RWPE1 (cell line): ENCODE results near the gene SCD.

Experiments used
- CTCF ChIA-PET: fragments of 350-600 bp; sonication (Branson Sonifier 250); formaldehyde crosslinking; extraction: SDS; loops from one replicate; lab custom pipeline; 2021; lab: Yijun Ruan, JAX
- POLR2A ChIA-PET: fragments of 400-600 bp; formaldehyde crosslinking; extraction: SDS; loops from one replicate; lab custom pipeline; 2020; ENCODE audit warnings: antibody characterized with exemption; ENCODE audit not compliant: low non-redundant PET; lab: Yijun Ruan, JAX
- DNase-seq: peaks from one replicate; pipeline ENCODE4 v3.0.0; 2012; ENCODE audit warnings: low spot score
- H3K27ac ChIP-seq: fragments of 450-650 bp; 2 replicates; pipeline ENCODE4 v1.5.1; 2017
- TF ChIP-seq, protein P1 (sequence below): fragments of 450-650 bp; conservative IDR thresholded peaks from 2 replicates; pipeline ENCODE4 v1.5.1; 2017; ENCODE audit warnings: low read depth, mild to moderate bottlenecking

Gene SCD

DNA sequence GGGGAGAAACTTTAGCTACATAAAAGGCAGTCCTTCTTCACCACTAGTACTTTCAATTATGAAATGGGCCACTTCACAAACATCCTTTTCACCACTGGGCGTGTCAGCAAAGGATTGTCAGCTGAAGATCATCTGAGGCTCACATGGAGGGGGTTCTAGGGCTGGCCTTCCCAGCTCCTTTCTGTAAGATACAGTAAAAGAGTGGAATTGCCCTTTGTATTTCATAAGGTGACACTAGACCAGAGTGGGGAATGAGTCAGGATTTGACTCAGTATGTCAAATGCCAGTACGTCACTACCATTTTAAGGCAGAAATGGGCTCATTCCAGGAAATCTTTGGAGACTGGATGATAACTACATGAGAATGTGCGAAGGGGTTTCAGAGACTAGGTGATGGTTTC is 39.3 kb upstream of the SCD start:
- CTCF ChIA-PET = interaction anchor here (0.7 kb wide), 1 partner anchor 40 kb away, joined by 3 read pairs; the partner anchor contains the start of gene SCD
- TF ChIP-seq, protein P1, sequence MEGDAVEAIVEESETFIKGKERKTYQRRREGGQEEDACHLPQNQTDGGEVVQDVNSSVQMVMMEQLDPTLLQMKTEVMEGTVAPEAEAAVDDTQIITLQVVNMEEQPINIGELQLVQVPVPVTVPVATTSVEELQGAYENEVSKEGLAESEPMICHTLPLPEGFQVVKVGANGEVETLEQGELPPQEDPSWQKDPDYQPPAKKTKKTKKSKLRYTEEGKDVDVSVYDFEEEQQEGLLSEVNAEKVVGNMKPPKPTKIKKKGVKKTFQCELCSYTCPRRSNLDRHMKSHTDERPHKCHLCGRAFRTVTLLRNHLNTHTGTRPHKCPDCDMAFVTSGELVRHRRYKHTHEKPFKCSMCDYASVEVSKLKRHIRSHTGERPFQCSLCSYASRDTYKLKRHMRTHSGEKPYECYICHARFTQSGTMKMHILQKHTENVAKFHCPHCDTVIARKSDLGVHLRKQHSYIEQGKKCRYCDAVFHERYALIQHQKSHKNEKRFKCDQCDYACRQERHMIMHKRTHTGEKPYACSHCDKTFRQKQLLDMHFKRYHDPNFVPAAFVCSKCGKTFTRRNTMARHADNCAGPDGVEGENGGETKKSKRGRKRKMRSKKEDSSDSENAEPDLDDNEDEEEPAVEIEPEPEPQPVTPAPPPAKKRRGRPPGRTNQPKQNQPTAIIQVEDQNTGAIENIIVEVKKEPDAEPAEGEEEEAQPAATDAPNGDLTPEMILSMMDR = no peak
- DNase-seq = no peak
- POLR2A ChIA-PET = no interaction called here
- no peak overlapping the region for H3K27ac ChIP-seq

- no peak overlapping the region for H3K27ac ChIP-seq
- DNase-seq = no peak
- TF ChIP-seq, protein P1 = no peak
- ChIA-PET CTCF (no interaction called here), POLR2A (no interaction called here)
Measured at GRCh38 chr10:100311298-100311697, 35.7 kb upstream of the SCD start.

GRCh38 chr10:100315615-100316014 is 31.4 kb upstream of the SCD start:
- CTCF ChIA-PET = interaction anchor here (0.6 kb wide), 1 partner anchor 830 kb away, joined by 3 read pairs; no protein-coding TSS in a partner anchor
- TF ChIP-seq, protein P1 = no peak
- POLR2A ChIA-PET = no interaction called here
- no peak overlapping the region for H3K27ac ChIP-seq
- no peak for DNase-seq

GRCh38 chr10:100318207-100318606 is 28.8 kb upstream of the SCD start:
- TF ChIP-seq, protein P1 = no peak
- POLR2A ChIA-PET = no interaction called here
- no peak for DNase-seq
- H3K27ac ChIP-seq = no peak overlapping the region
- CTCF ChIA-PET = no interaction called here

- TF ChIP-seq, protein P1 = no peak
- no peak overlapping the region for H3K27ac ChIP-seq
- CTCF ChIA-PET = interaction anchor here (0.6 kb wide), 3 partner anchors 41 to 473 kb away, joined by 3 to 8 read pairs (median 6); no protein-coding TSS in a partner anchor
- POLR2A ChIA-PET = no interaction called here
- DNase-seq = no peak
Measured at GRCh38 chr10:100319707-100320402, 27.2 kb upstream of the SCD start.

- ChIA-PET POLR2A (no interaction called here), CTCF (interaction anchor here (1.1 kb wide), 1 partner anchor 157 kb away, joined by 3 read pairs; no protein-coding TSS in a partner anchor)
- H3K27ac ChIP-seq = no peak overlapping the region
- TF ChIP-seq, protein P1 = no peak
- DNase-seq = no peak
Measured at GRCh38 chr10:100325158-100325557, 21.9 kb upstream of the SCD start.
